HepG2 (cell line): ENCODE measurements around the gene CEP104. TPM values are rescaled to one million over a fixed set of nuclear protein-coding genes. Genes with fewer than 3 reads are reported as not detected.

Experiments used
- ATAC-seq: fragments of 200-7000 bp; cut with Tn5 transposase; 3 replicates; pipeline ENCODE4 v1.9.1; 2020; ENCODE audit warnings: mild to moderate bottlenecking, moderate library complexity
- BruUV-seq: library from RNA; stranded (reverse); fragments of 400-500 nt; replicated peaks from 2 replicates; lab custom pipeline; 2021; lab: Mats Ljungman, UMichigan
- CTCF ChIA-PET: fragments of 300-600 bp; formaldehyde crosslinking; extraction: SDS; loops from one replicate; lab custom pipeline; 2021; ENCODE audit warnings: low total read pairs, inconsistent platforms, low intra/inter-chr PET ratio; lab: Yijun Ruan, JAX
- POLR2A ChIA-PET: fragments of 350-600 bp; sonication (Branson Sonifier 250); formaldehyde crosslinking; loops from one replicate; lab custom pipeline; 2020; ENCODE audit warnings: antibody characterized with exemption, inconsistent platforms; lab: Yijun Ruan, JAX
- DNase-seq: peaks from one replicate; pipeline ENCODE4 v3.0.0-alpha.2; 2015; ENCODE audit warnings: low spot score
- FAIRE-seq: peaks from 3 replicates; lab custom pipeline; 2011; peaks lifted over from hg19 to GRCh38; lab: Jason Lieb, UNC
- H2AFZ ChIP-seq: one replicate; pipeline ENCODE4 v1.6.1; 2011; ENCODE audit warnings: low read length, inconsistent platforms
- H3K27ac ChIP-seq: fragments of 300-600 bp; 3 replicates; pipeline ENCODE4 v1.8.0; 2011; ENCODE audit warnings: mixed run types, mild to moderate bottlenecking, mixed read lengths, low read length, inconsistent platforms; ENCODE audit not compliant: insufficient read depth; ENCODE audit errors: extremely low read length
- H3K27me3 ChIP-seq, 2 experiments: fragments of 200-600 bp in 1 of 2; 2 replicates in 1 of 2; 3 replicates in 1 of 2; pipeline versions ENCODE4 v1.6.0 to v1.8.0; 2011; ENCODE audit warnings: low read length in 2 of 2, mild to moderate bottlenecking in 2 of 2, moderate library complexity in 2 of 2, inconsistent platforms in 1 of 2; ENCODE audit not compliant: insufficient read depth in 2 of 2, control insufficient read depth in 1 of 2
- H3K36me3 ChIP-seq, 2 experiments: fragments of 200-600 bp in 1 of 2; replicated peaks in 1 of 2; 2 replicates in 1 of 2; 3 replicates in 1 of 2; pipeline versions ENCODE4 v1.5.1 to v1.8.0; 2011; ENCODE audit warnings: low read length in 2 of 2, inconsistent platforms in 1 of 2; ENCODE audit not compliant: insufficient read depth in 2 of 2, control insufficient read depth in 1 of 2
- H3K4me1 ChIP-seq: 2 replicates; pipeline ENCODE4 v1.5.1; 2012; ENCODE audit warnings: low read length, inconsistent platforms; ENCODE audit not compliant: insufficient read depth
- H3K4me2 ChIP-seq: 2 replicates; pipeline ENCODE4 v1.6.0; 2011; ENCODE audit warnings: low read depth, low read length, inconsistent platforms
- H3K4me3 ChIP-seq, 3 experiments: fragments of 200-600 bp in 1 of 3; sonication (generic), shearing (Covaris generic) in 1 of 3; replicated peaks in 1 of 3; 2 replicates each; pipeline ENCODE4 v1.5.1; 2011 to 2016; ENCODE audit warnings: low read length in 3 of 3, inconsistent platforms in 2 of 3, low read depth in 2 of 3, mild to moderate bottlenecking in 2 of 3, control low read depth in 1 of 3, mixed read lengths in 1 of 3; ENCODE audit not compliant: insufficient read depth in 1 of 3
- H3K79me2 ChIP-seq: one replicate; pipeline ENCODE4 v1.6.1; 2011; ENCODE audit warnings: low read length, inconsistent platforms; ENCODE audit not compliant: insufficient read depth
- H3K9ac ChIP-seq: 2 replicates; pipeline ENCODE4 v1.6.0; 2011; ENCODE audit warnings: mild to moderate bottlenecking, low read depth, low read length, inconsistent platforms; ENCODE audit not compliant: insufficient read depth
- H3K9me3 ChIP-seq: 2 replicates; pipeline ENCODE4 v1.5.1; 2012; ENCODE audit warnings: mild to moderate bottlenecking, low read length
- H4K20me1 ChIP-seq: 2 replicates; pipeline ENCODE4 v1.6.0; 2011; ENCODE audit warnings: inconsistent platforms, mild to moderate bottlenecking, low read length, moderate library complexity; ENCODE audit not compliant: insufficient read depth
- CBX1 ChIP-seq: IDR thresholded peaks from one replicate; pipeline ENCODE4 v1.6.1; 2016; ENCODE audit warnings: antibody characterized with exemption, low read depth
- CENPBD1 ChIP-seq: sonication (generic); formaldehyde crosslinking; IDR thresholded peaks from 2 replicates; pipeline ENCODE4 v1.8.0; 2022; ENCODE audit warnings: missing genetic modification reagents, low read depth, mild to moderate bottlenecking, borderline replicate concordance
- EP300 ChIP-seq, 3 experiments: sonication (generic) in 1 of 3; formaldehyde crosslinking in 1 of 3; IDR thresholded peaks; 2 replicates each; pipeline versions ENCODE4 v1.5.1 to v1.6.1; 2011 to 2020; ENCODE audit warnings: low read depth in 2 of 3, low read length in 2 of 3, borderline replicate concordance in 1 of 3, improper control_type of control experiment in 1 of 3, mild to moderate bottlenecking in 1 of 3, missing genetic modification reagents in 1 of 3, moderate library complexity in 1 of 3
- FOXJ3 ChIP-seq: sonication (generic); formaldehyde crosslinking; IDR thresholded peaks from 2 replicates; pipeline ENCODE4 v1.4.0; 2020; ENCODE audit warnings: missing genetic modification reagents, mild to moderate bottlenecking, borderline replicate concordance
- KAT8 ChIP-seq: IDR thresholded peaks from 2 replicates; pipeline ENCODE4 v1.6.1; 2016; ENCODE audit warnings: missing genetic modification reagents, missing compliant biosample characterization
- KLF15 ChIP-seq: sonication (generic); formaldehyde crosslinking; IDR thresholded peaks from 2 replicates; pipeline ENCODE4 v1.8.1; 2023; ENCODE audit warnings: borderline replicate concordance, mild to moderate bottlenecking, inconsistent platforms, missing genetic modification reagents, mixed read lengths
- NFATC3 ChIP-seq: sonication (generic); formaldehyde crosslinking; IDR thresholded peaks from 2 replicates; pipeline ENCODE4 v1.5.1; 2020; ENCODE audit warnings: mild to moderate bottlenecking, missing genetic modification reagents
- POGZ ChIP-seq: sonication (generic); formaldehyde crosslinking; IDR thresholded peaks from 2 replicates; pipeline ENCODE4 v1.4.0; 2020; ENCODE audit warnings: mild to moderate bottlenecking, missing genetic modification reagents
- RAD51 ChIP-seq: fragments of 450-650 bp; IDR thresholded peaks from 2 replicates; pipeline ENCODE4 v1.6.1; 2016; ENCODE audit warnings: borderline replicate concordance
- SMC3 ChIP-seq: IDR thresholded peaks from 2 replicates; pipeline ENCODE4 v1.6.1; 2011; ENCODE audit warnings: low read length, improper control_type of control experiment
- SP4 ChIP-seq: sonication (generic); formaldehyde crosslinking; IDR thresholded peaks from 2 replicates; pipeline ENCODE4 v1.8.1; 2023; ENCODE audit warnings: mild to moderate bottlenecking, missing genetic modification reagents
- ZBED4 ChIP-seq: sonication (generic); formaldehyde crosslinking; IDR thresholded peaks from 2 replicates; pipeline ENCODE4 v1.4.0; 2020; ENCODE audit warnings: missing genetic modification reagents, borderline replicate concordance
- ZNF207 ChIP-seq: fragments of 450-650 bp; IDR thresholded peaks from 2 replicates; pipeline ENCODE4 v1.6.1; 2016; ENCODE audit warnings: antibody characterized with exemption, borderline replicate concordance
- ZNF431 ChIP-seq: sonication (generic); formaldehyde crosslinking; IDR thresholded peaks from 2 replicates; pipeline ENCODE4 v1.9.0; 2022; ENCODE audit warnings: missing genetic modification reagents, low read depth, mild to moderate bottlenecking, borderline replicate concordance
- ZNF484 ChIP-seq: sonication (generic); formaldehyde crosslinking; IDR thresholded peaks from 2 replicates; pipeline ENCODE4 v1.5.1; 2020; ENCODE audit warnings: mild to moderate bottlenecking, low read depth, missing genetic modification reagents, borderline replicate concordance
- ZNF543 ChIP-seq: sonication (generic); formaldehyde crosslinking; IDR thresholded peaks from 2 replicates; pipeline ENCODE4 v1.4.0; 2020; ENCODE audit warnings: mild to moderate bottlenecking, missing genetic modification reagents
- ZNF761 ChIP-seq: sonication (generic); formaldehyde crosslinking; conservative IDR thresholded peaks from 2 replicates; pipeline ENCODE4 v1.4.0; 2020; ENCODE audit warnings: mild to moderate bottlenecking, missing genetic modification reagents
- WGBS: methylation state at CpG from one replicate; pipeline ENCODE4 v1.1.6; 2017; ENCODE audit warnings: low lambda C conversion rate; 5-methylcytosine and 5-hydroxymethylcytosine counted together
- in situ Hi-C: cut with HindIII; loops from 2 replicates; pipeline ENCODE4 v1.10.0; 2017; ENCODE audit warnings: low pct_unique_long_range_greater_than_20kb; ENCODE audit not compliant: extremely low pct_ligation_motif_present
- intact Hi-C: fragments of 100-400 bp; cut with micrococcal nuclease; formaldehyde crosslinking; loops from one replicate; pipeline ENCODE4 v1.10.0; 2022; ENCODE audit not compliant: unreplicated experiment
- polyA plus RNA-seq, 8 experiments: library from polyadenylated mRNA; depleted of rRNA in 3 of 8; stranded (reverse) in 7 of 8; unstranded in 1 of 8; fragments of >200 nt; fragmentation: Illumina TruSeq in 4 of 8; extraction: Trizol in 4 of 8; gene quantifications; 2 replicates each; pipeline versions ENCODE4 v1.2.1 to v1.2.3, GENCODE V29; 2011 to 2016; ENCODE audit warnings: low read depth in 4 of 8, missing spikeins in 1 of 8, mixed read lengths in 1 of 8; ENCODE audit not compliant: insufficient read depth in 1 of 8
- total RNA-seq, 5 experiments: library from RNA; depleted of rRNA; stranded (reverse); fragments of >200 nt; fragmentation: Illumina TruSeq; extraction: Trizol; gene quantifications; 2 replicates each; pipeline ENCODE4 v1.2.3, GENCODE V29; 2016; ENCODE audit warnings: low read depth in 1 of 5

CEP104 gene
- total and polyA plus RNA-seq, 2 of the 13 experiments (the other 11 are each of a cell fraction or from before 2014, with no cell fraction given), result 20.4 to 30.1 TPM

- TF ChIP-seq ZBED4 (CRISPR knock-in tag) (no peak), ZNF484 (CRISPR knock-in tag) (no peak), RAD51 (no peak)
- TF ChIP-seq, all 625 proteins: peak for 0
Measured at GRCh38 chr1:3816331-3817137, 40.5 kb downstream of the CEP104 start (continued).

GRCh38 chr1:3814771-3815561 lies 42.0 kb downstream of the CEP104 start:
- H3K4me2 ChIP-seq, result no peak overlapping the region
- H4K20me1 ChIP-seq, result no peaks in the 10 kb centered on the region
- no peak overlapping the region for H3K27ac ChIP-seq
- no peak for DNase-seq
- TF ChIP-seq ZNF207 (no peak), NFATC3 (CRISPR knock-in tag) (no peak), EP300 (IDR thresholded peaks at IDR 0.05; ENCODE audit: low read depth in 2 of 2, low read length in 2 of 2) (no peak), EP300 (CRISPR knock-in tag; IDR thresholded peaks at IDR 0.05; ENCODE audit: borderline replicate concordance) (no peak), CBX1 (no peak), KLF15 (CRISPR knock-in tag) (no peak), ZNF761 (CRISPR knock-in tag) (no peak), FOXJ3 (CRISPR knock-in tag) (no peak), SMC3 (no peak), POGZ (CRISPR knock-in tag) (no peak), ZNF543 (CRISPR knock-in tag) (no peak), KAT8 (no peak), CENPBD1 (no peak), SP4 (CRISPR knock-in tag) (no peak), ZNF431 (CRISPR knock-in tag) (no peak)
- TF ChIP-seq, all 625 proteins: peak for 0
- ChIA-PET POLR2A (no interaction called here), CTCF (no interaction called here)
- Histone ChIP-seq H3K27me3 (no peaks in the 10 kb centered on the region), H3K79me2 (no peaks in the 10 kb centered on the region), H2AFZ (no peak overlapping the region), H3K4me3 (no peak overlapping the region), H3K4me1 (peaks cover 13% of the 10 kb centered on the region), H3K9ac (no peak overlapping the region), H3K36me3 (peaks cover 1 to 7% of the 10 kb centered on the region in 2 experiments; a peak in 2 of 5 replicates), H3K9me3 (no peaks in the 10 kb centered on the region)
- ATAC-seq (no peak), FAIRE-seq (no peak)
- intact Hi-C loops, result no loop called here
- in situ Hi-C loops, result no loop called here
- no TSS peak for BruUV-seq
- 92% methylated on average over 41 of the region's 42 CpGs for WGBS
